ENCODE results near the gene PAIP2B.

GRCh38 chr2:71154798-71155197 lies 72.1 kb downstream of the PAIP2B start:
- TF ChIP-seq EP300 (IDR thresholded peaks at IDR 0.05; ENCODE audit: borderline replicate concordance) (no peak), NFIC (IDR thresholded peaks at IDR 0.05) (no peak), MAX (IDR thresholded peaks at IDR 0.05) (no peak), YY1 (IDR thresholded peaks at IDR 0.05; ENCODE audit: low read depth) (no peak), RAD21 (IDR thresholded peaks at IDR 0.05; ENCODE audit: low read depth) (peak; percentile 33; the same call in 1 of the 2 replicates), REST (IDR thresholded peaks at IDR 0.05; ENCODE audit: low read depth) (no peak), TEAD4 (IDR thresholded peaks at IDR 0.05) (no peak), CEBPB (IDR thresholded peaks at IDR 0.05) (no peak), TAF1 (IDR thresholded peaks at IDR 0.05; ENCODE audit: low read depth) (no peak), EGR1 (IDR thresholded peaks at IDR 0.05) (no peak), FOXM1 (IDR thresholded peaks at IDR 0.05; ENCODE audit: borderline replicate concordance, low read depth) (no peak), TCF12 (IDR thresholded peaks at IDR 0.05; ENCODE audit: low read depth) (no peak)

All from Ishikawa (cell line).